ENCODE data around the gene CHST11. TPM values are rescaled to one million over a fixed set of nuclear protein-coding genes. Genes with fewer than 3 reads are reported as not detected.

CHST11 gene
- total and polyA plus RNA-seq, 7 donors: 0.60 to 22.8 (median 10.0) TPM

- no peaks in the 10 kb centered on the region for H3K9me3 ChIP-seq
- H3K27ac ChIP-seq: peak overlapping the region; percentile 59 to 86 (median 79)
- TF ChIP-seq POLR2AphosphoS5 (IDR thresholded peaks at IDR 0.05): peak in 1 of 4 donors; percentile 18
- TF ChIP-seq CTCF (IDR thresholded peaks at IDR 0.05): no peak
- H3K27me3 ChIP-seq: no peaks in the 10 kb centered on the region
- WGBS, 2 donors: 12 to 30% methylated on average over 21 of the region's 21 CpGs
- H3K4me1 ChIP-seq: peaks cover 0 to 33% (median 18%) of the 10 kb centered on the region in 4 donors
- H3K36me3 ChIP-seq: no peaks in the 10 kb centered on the region
- intact Hi-C loops (cut with DNase I): loop anchor here (5.0 to 10.0 kb wide), 5 partner anchors 143 to 418 kb away; no protein-coding TSS in a partner anchor
- no peak for DNase-seq
- H3K4me3 ChIP-seq: peak overlapping the region; percentile 60 to 88 (median 79)
Measured at GRCh38 chr12:104458694-104459367, 2.1 kb downstream of the CHST11 start.

GRCh38 chr12:104459368-104459909 is 2.7 kb downstream of the CHST11 start:
- Histone ChIP-seq H3K4me1 (peaks cover 0 to 38% (median 19%) of the 10 kb centered on the region in 4 donors), H3K4me3 (peak overlapping the region in 3 of 4 donors; percentile 73 to 88 (median 85)), H3K9me3 (no peaks in the 10 kb centered on the region), H3K27ac (peak overlapping the region; percentile 59 to 86 (median 79)), H3K36me3 (no peaks in the 10 kb centered on the region), H3K27me3 (no peaks in the 10 kb centered on the region)
- 47 to 75% methylated on average over 7 of the region's 7 CpGs for WGBS, 2 donors
- no peak for TF ChIP-seq POLR2A (IDR thresholded peaks at IDR 0.05)
- no peak for TF ChIP-seq CTCF (IDR thresholded peaks at IDR 0.05)
- no peak for DNase-seq
- intact Hi-C loops (cut with DNase I): loop anchor here (5.0 to 10.0 kb wide), 5 partner anchors 143 to 418 kb away; no protein-coding TSS in a partner anchor

GRCh38 chr12:104460041-104460719 is 3.4 kb downstream of the CHST11 start:
- Histone ChIP-seq H3K4me1 (peaks cover 0 to 44% (median 23%) of the 10 kb centered on the region in 4 donors), H3K27ac (peak overlapping the region in 3 of 4 donors; percentile 59 to 86 (median 86)), H3K9me3 (no peaks in the 10 kb centered on the region), H3K27me3 (no peaks in the 10 kb centered on the region), H3K4me3 (no peak overlapping the region), H3K36me3 (no peaks in the 10 kb centered on the region)
- 64% methylated on average over 10 of the region's 10 CpGs for WGBS, 2 donors
- intact Hi-C loops (cut with DNase I): no loop called here
- no peak for TF ChIP-seq POLR2AphosphoS5 (IDR thresholded peaks at IDR 0.05)
- TF ChIP-seq POLR2A (IDR thresholded peaks at IDR 0.05): no peak
- TF ChIP-seq CTCF (IDR thresholded peaks at IDR 0.05): no peak
- no peak for TF ChIP-seq EP300 (IDR thresholded peaks at IDR 0.05)
- DNase-seq: no peak

- Histone ChIP-seq H3K27ac (no peak overlapping the region), H3K36me3 (no peaks in the 10 kb centered on the region), H3K4me1 (peaks cover 0 to 36% (median 21%) of the 10 kb centered on the region in 4 donors), H3K4me3 (no peak overlapping the region), H3K9me3 (no peaks in the 10 kb centered on the region), H3K27me3 (no peaks in the 10 kb centered on the region)
- no peak for TF ChIP-seq POLR2A (IDR thresholded peaks at IDR 0.05)
- no peak for TF ChIP-seq EP300 (IDR thresholded peaks at IDR 0.05)
- no peak for TF ChIP-seq POLR2AphosphoS5 (IDR thresholded peaks at IDR 0.05)
- no peak for TF ChIP-seq CTCF (IDR thresholded peaks at IDR 0.05)
- WGBS, 2 donors: 58 to 72% methylated on average over 5 of the region's 5 CpGs
- no peak for DNase-seq
- intact Hi-C loops (cut with DNase I): no loop called here
Measured at GRCh38 chr12:104460973-104461698, 4.4 kb downstream of the CHST11 start.

Data from sigmoid colon (tissue), 7 donors.